ENCODE measurements around the gene DPEP3.
A peak's percentile ranks its signal among the peaks of the same experiment; 100 is the strongest.
"Not testable (repeated sequence)": the region's sequence is repeated elsewhere in the genome, so short reads cannot be mapped to it uniquely, and the experiment has no call there.

The DPEP3 gene

GRCh38 chr16:67982011-67982696 lies 1.9 kb upstream of the DPEP3 start:
- H3K4me3 ChIP-seq (ENCODE audit: low read depth, low read length): no peak overlapping the region
- TF ChIP-seq CTCF (IDR thresholded peaks at IDR 0.05; ENCODE audit: low read depth, low read length, missing control alignments): no peak
- no peak for DNase-seq (ENCODE audit: low read depth)

GRCh38 chr16:67977469-67978227 lies 2.7 kb downstream of the DPEP3 start:
- TF ChIP-seq CTCF (IDR thresholded peaks at IDR 0.05; ENCODE audit: low read depth, low read length, missing control alignments): peak; percentile 12
- H3K4me3 ChIP-seq (ENCODE audit: low read depth, low read length): no peak overlapping the region
- DNase-seq (ENCODE audit: low read depth): no peak

- no peak overlapping the region for H3K4me3 ChIP-seq (ENCODE audit: low read depth, low read length)
- TF ChIP-seq CTCF (IDR thresholded peaks at IDR 0.05; ENCODE audit: low read depth, low read length, missing control alignments): no peak
- no peak for DNase-seq (ENCODE audit: low read depth)
Observed at GRCh38 chr16:67977005-67977404, 3.3 kb downstream of the DPEP3 start.

- H3K4me3 ChIP-seq (ENCODE audit: low read depth, low read length): no peak overlapping the region
- no peak for TF ChIP-seq CTCF (IDR thresholded peaks at IDR 0.05; ENCODE audit: low read depth, low read length, missing control alignments)
- DNase-seq (ENCODE audit: low read depth): no peak
Observed at GRCh38 chr16:67976205-67976604, 4.1 kb downstream of the DPEP3 start.

GRCh38 chr16:67975321-67976105 lies 4.8 kb downstream of the DPEP3 start:
- TF ChIP-seq CTCF (IDR thresholded peaks at IDR 0.05; ENCODE audit: low read depth, low read length, missing control alignments): no peak
- DNase-seq (ENCODE audit: low read depth): no peak

GRCh38 chr16:67972285-67972684 lies 8.0 kb downstream of the DPEP3 start:
- not testable (repeated sequence) for H3K4me3 ChIP-seq (ENCODE audit: low read depth, low read length); DNase-seq (ENCODE audit: low read depth)

More at GRCh38 chr16:67975321-67976105, 4.8 kb downstream of the DPEP3 start:
- H3K4me3 ChIP-seq (ENCODE audit: low read depth, low read length): no peak overlapping the region; the same call in 1 of the 2 replicates

GRCh38 chr16:67971111-67971510 lies 9.2 kb downstream of the DPEP3 start:
- H3K4me3 ChIP-seq (ENCODE audit: low read depth, low read length): no peak overlapping the region
- no peak for TF ChIP-seq CTCF (IDR thresholded peaks at IDR 0.05; ENCODE audit: low read depth, low read length, missing control alignments)
- no peak for DNase-seq (ENCODE audit: low read depth)

Data from GM12864 (cell line).